Smooth muscle cell (in vitro differentiated cells): Measurements from ENCODE around the gene LCMT1. TPM values are rescaled to one million over a fixed set of nuclear protein-coding genes. Genes with fewer than 3 reads are reported as not detected.

ENCODE experiments used
- DNase-seq: peaks from one replicate; lab custom pipeline; 2025; ENCODE audit not compliant: unreplicated experiment; lab: John Stamatoyannopoulos, UW
- H2AFZ ChIP-seq: fragments of 200-600 bp; sonication (generic); 2 replicates; pipeline ENCODE4 v1.6.0; 2016; ENCODE audit warnings: antibody characterized with exemption, low read depth, mild to moderate bottlenecking
- H3F3A ChIP-seq: fragments of 200-600 bp; sonication (generic); 2 replicates; pipeline ENCODE4 v1.6.0; 2017; ENCODE audit warnings: antibody characterized with exemption, low read depth
- H3K27ac ChIP-seq: fragments of 200-600 bp; sonication (generic); 2 replicates; pipeline ENCODE4 v1.5.1; 2016; ENCODE audit warnings: low read depth, mild to moderate bottlenecking
- H3K27me3 ChIP-seq: fragments of 200-600 bp; sonication (generic); 2 replicates; pipeline ENCODE4 v1.6.1; 2016; ENCODE audit warnings: low read depth, mild to moderate bottlenecking
- H3K36me3 ChIP-seq: fragments of 200-600 bp; sonication (generic); 2 replicates; pipeline ENCODE4 v1.5.1; 2016; ENCODE audit warnings: low read depth
- H3K4me1 ChIP-seq: fragments of 200-600 bp; sonication (generic); 2 replicates; pipeline ENCODE4 v1.5.1; 2016; ENCODE audit warnings: low read depth
- H3K4me2 ChIP-seq: fragments of 200-600 bp; sonication (generic); 2 replicates; pipeline ENCODE4 v1.6.0; 2016; ENCODE audit warnings: mild to moderate bottlenecking
- H3K4me3 ChIP-seq: fragments of 200-600 bp; sonication (generic); 2 replicates; pipeline ENCODE4 v1.5.1; 2016; ENCODE audit warnings: mild to moderate bottlenecking
- H3K79me2 ChIP-seq: fragments of 200-600 bp; sonication (generic); 2 replicates; pipeline ENCODE4 v1.6.0; 2016; ENCODE audit warnings: low read depth, mild to moderate bottlenecking
- H3K9ac ChIP-seq: fragments of 200-600 bp; sonication (generic); 2 replicates; pipeline ENCODE4 v1.6.0; 2016; ENCODE audit warnings: low read depth
- H3K9me3 ChIP-seq: fragments of 200-600 bp; sonication (generic); replicated peaks from 2 replicates; pipeline ENCODE4 v1.5.1; 2016; ENCODE audit warnings: low read depth
- H4K20me1 ChIP-seq: fragments of 200-600 bp; sonication (generic); 2 replicates; pipeline ENCODE4 v1.6.0; 2016; ENCODE audit warnings: low read depth
- WGBS: methylation state at CpG from one replicate; pipeline ENCODE4 v1.1.7; 2016; ENCODE audit warnings: low lambda C conversion rate; 5-methylcytosine and 5-hydroxymethylcytosine counted together
- polyA plus RNA-seq: library from polyadenylated mRNA; unstranded; fragments of >200 nt; fragmentation: Nextera tagmentation; extraction: Ambion mirVana; gene quantifications from 2 replicates; pipeline ENCODE4 v1.2.1, GENCODE V29; 2016
- total RNA-seq: library from RNA; depleted of rRNA; stranded (reverse); fragments of >200 nt; gene quantifications from 2 replicates; pipeline ENCODE4 v1.2.3, GENCODE V29; 2014
- TF ChIP-seq, protein P1 (sequence below): fragments of 200-600 bp; sonication (generic); IDR thresholded peaks from 2 replicates; pipeline ENCODE4 v1.5.1; 2017; ENCODE audit warnings: borderline replicate concordance, mild to moderate bottlenecking, antibody characterized with exemption; ENCODE audit not compliant: insufficient read depth, poor library complexity, severe bottlenecking

Gene LCMT1
- total and polyA plus RNA-seq, 2 experiments from 2014 or later: 52.5 to 57.6 TPM

DNA sequence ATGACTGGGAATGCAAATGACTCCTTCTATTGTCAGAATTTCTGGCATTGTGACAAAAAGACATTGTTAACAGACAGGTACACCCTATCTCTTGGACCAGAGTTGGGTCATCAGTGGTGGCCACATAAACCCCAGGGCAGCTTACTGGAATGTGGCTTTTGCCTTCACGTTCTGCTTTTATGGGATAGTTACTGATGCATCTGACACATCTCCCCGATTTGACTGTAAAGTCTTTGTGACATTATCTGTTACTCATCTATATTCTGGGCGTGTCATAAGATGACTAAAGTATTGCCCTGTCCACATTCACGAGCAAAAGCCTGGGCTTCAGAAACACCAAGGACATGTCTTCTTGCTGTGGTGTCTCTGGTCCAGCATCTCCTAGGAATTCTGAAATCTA lies 86.5 kb downstream of the LCMT1 start:
- Histone ChIP-seq H3K4me2 (no peak overlapping the region), H3K27me3 (no peaks in the 10 kb centered on the region), H3K79me2 (no peaks in the 10 kb centered on the region), H2AFZ (no peak overlapping the region), H3K9me3 (no peaks in the 10 kb centered on the region), H3K36me3 (no peaks in the 10 kb centered on the region), H3K4me1 (no peaks in the 10 kb centered on the region), H3F3A (no peaks in the 10 kb centered on the region), H3K9ac (no peak overlapping the region), H3K4me3 (no peak overlapping the region), H3K27ac (no peak overlapping the region), H4K20me1 (no peaks in the 10 kb centered on the region)
- DNase-seq: no peak
- TF ChIP-seq, protein P1, sequence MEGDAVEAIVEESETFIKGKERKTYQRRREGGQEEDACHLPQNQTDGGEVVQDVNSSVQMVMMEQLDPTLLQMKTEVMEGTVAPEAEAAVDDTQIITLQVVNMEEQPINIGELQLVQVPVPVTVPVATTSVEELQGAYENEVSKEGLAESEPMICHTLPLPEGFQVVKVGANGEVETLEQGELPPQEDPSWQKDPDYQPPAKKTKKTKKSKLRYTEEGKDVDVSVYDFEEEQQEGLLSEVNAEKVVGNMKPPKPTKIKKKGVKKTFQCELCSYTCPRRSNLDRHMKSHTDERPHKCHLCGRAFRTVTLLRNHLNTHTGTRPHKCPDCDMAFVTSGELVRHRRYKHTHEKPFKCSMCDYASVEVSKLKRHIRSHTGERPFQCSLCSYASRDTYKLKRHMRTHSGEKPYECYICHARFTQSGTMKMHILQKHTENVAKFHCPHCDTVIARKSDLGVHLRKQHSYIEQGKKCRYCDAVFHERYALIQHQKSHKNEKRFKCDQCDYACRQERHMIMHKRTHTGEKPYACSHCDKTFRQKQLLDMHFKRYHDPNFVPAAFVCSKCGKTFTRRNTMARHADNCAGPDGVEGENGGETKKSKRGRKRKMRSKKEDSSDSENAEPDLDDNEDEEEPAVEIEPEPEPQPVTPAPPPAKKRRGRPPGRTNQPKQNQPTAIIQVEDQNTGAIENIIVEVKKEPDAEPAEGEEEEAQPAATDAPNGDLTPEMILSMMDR: no peak
- WGBS: 68% methylated on average over 4 of the region's 4 CpGs

DNA sequence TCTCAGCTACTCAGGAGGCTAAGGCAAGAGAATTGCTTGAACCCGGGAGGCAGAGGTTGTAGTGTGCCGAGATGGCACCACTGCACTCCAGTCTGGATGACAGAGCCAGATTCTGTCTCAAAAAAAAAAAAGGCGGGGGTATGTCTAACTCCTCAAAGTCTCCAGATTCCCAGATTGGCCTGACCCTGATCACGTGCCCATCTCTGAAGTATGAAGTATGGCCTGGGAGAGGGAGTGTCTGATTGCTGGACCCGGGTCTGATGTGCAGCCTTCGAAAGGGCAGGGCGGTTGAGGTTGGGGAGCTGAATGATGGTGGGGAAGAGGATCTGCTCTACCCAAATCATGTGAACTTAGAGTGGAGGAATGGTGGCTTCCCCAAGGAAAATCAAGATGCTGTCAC lies 87.9 kb downstream of the LCMT1 start:
- Histone ChIP-seq H3K27ac (no peak overlapping the region), H4K20me1 (no peaks in the 10 kb centered on the region), H3F3A (no peaks in the 10 kb centered on the region), H3K4me1 (no peaks in the 10 kb centered on the region), H3K9ac (no peak overlapping the region), H3K4me3 (no peak overlapping the region), H3K36me3 (no peaks in the 10 kb centered on the region), H3K4me2 (no peak overlapping the region), H2AFZ (no peak overlapping the region), H3K9me3 (no peaks in the 10 kb centered on the region), H3K27me3 (no peaks in the 10 kb centered on the region), H3K79me2 (no peaks in the 10 kb centered on the region)
- DNase-seq: no peak
- TF ChIP-seq, protein P1: no peak
- 96% methylated on average over 7 of the region's 7 CpGs for WGBS

DNA sequence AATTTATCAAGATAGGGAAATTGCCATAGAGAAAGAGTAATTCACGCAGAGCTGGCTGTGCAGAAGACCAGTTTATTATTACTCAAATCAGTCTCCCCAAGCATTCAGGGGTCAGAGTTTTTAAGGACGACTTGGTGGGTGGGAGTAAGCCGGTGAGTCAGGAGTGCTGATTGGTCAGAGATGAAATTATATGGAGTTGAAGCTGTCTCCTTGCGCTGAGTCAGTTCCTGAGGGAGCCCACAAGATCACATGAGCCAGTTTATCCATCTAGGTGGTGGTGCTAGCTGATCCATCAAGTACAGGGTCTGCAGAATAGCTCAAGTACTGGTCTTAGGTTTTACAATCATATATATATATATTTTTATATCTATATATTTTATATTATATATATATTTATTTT lies 99.2 kb downstream of the LCMT1 start:
- Histone ChIP-seq H3K4me2 (no peak overlapping the region), H3K9ac (no peak overlapping the region), H3K27ac (no peak overlapping the region), H3K27me3 (peaks cover 10% of the 10 kb centered on the region), H3K36me3 (no peaks in the 10 kb centered on the region), H3F3A (no peaks in the 10 kb centered on the region), H3K4me3 (no peak overlapping the region), H2AFZ (no peak overlapping the region), H3K79me2 (no peaks in the 10 kb centered on the region), H3K9me3 (no peaks in the 10 kb centered on the region), H4K20me1 (no peaks in the 10 kb centered on the region), H3K4me1 (no peaks in the 10 kb centered on the region)
- DNase-seq: no peak
- TF ChIP-seq, protein P1: no peak
- WGBS: 59% methylated on average over 4 of the region's 4 CpGs

DNA sequence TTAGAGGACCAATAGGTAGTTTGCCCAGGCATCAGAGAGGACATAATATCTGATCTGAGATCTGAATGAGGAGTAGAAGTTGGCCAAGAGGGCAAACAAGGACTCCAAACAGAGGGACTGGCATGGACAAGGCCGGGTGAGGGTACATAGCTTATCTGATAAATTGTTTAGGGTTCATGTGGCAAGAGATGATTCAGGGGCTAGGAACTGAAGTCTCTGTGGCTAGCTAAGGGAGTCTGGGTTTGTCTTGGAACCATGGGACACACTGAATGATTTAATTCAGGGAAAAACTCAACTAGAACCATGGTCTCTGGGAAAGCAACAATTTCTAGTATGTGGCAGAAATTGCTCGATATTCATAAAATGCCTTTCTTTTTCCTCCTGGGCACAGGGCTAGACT lies 101.1 kb downstream of the LCMT1 start:
- Histone ChIP-seq H3K4me3 (no peak overlapping the region), H3K36me3 (no peaks in the 10 kb centered on the region), H4K20me1 (no peaks in the 10 kb centered on the region), H3K27ac (no peak overlapping the region), H3K9me3 (no peaks in the 10 kb centered on the region), H3K9ac (no peak overlapping the region), H3K27me3 (peaks cover 28% of the 10 kb centered on the region), H3F3A (no peaks in the 10 kb centered on the region), H3K4me1 (no peaks in the 10 kb centered on the region), H3K4me2 (no peak overlapping the region), H3K79me2 (no peaks in the 10 kb centered on the region), H2AFZ (no peak overlapping the region)
- TF ChIP-seq, protein P1: no peak
- DNase-seq: no peak
- WGBS: 86% methylated on average over 2 of the region's 2 CpGs
